Mesenchymal stem cell (in vitro differentiated cells and primary cell): ENCODE data around the gene ZFYVE28.

ENCODE experiments used
- DNase-seq: peaks from one replicate; pipeline ENCODE4 v3.0.0-alpha.2; 2013
- H2AFZ ChIP-seq: one replicate; pipeline ENCODE4 v1.6.1; 2013; ENCODE audit warnings: low read depth, mild to moderate bottlenecking, control low read depth, inconsistent platforms, low read length, moderate library complexity
- H2AK5ac ChIP-seq: 2 replicates; pipeline ENCODE4 v1.6.1; 2013; ENCODE audit warnings: low read length, moderate library complexity, mild to moderate bottlenecking, inconsistent platforms; ENCODE audit not compliant: severe bottlenecking
- H2BK120ac ChIP-seq: one replicate; pipeline ENCODE4 v1.6.1; 2013; ENCODE audit warnings: low read depth, mild to moderate bottlenecking, inconsistent platforms, low read length, moderate library complexity
- H2BK12ac ChIP-seq, 2 experiments: one replicate each; pipeline ENCODE4 v1.6.1; 2013; ENCODE audit warnings: inconsistent platforms in 2 of 2, low read length in 2 of 2, mild to moderate bottlenecking in 2 of 2, moderate library complexity in 2 of 2, control low read depth in 1 of 2
- H2BK15ac ChIP-seq: one replicate; pipeline ENCODE4 v1.6.1; 2013; ENCODE audit warnings: mild to moderate bottlenecking, low read depth, inconsistent platforms; ENCODE audit not compliant: poor library complexity, severe bottlenecking
- H2BK5ac ChIP-seq: 2 replicates; pipeline ENCODE4 v1.6.1; 2013; ENCODE audit warnings: low read depth, mild to moderate bottlenecking, low read length, control low read depth, inconsistent platforms; ENCODE audit not compliant: poor library complexity, severe bottlenecking
- H3K14ac ChIP-seq, 2 experiments: one replicate each; pipeline ENCODE4 v1.6.1; 2013; ENCODE audit warnings: inconsistent platforms in 2 of 2, low read length in 2 of 2, control low read depth in 1 of 2, mild to moderate bottlenecking in 1 of 2, moderate library complexity in 1 of 2
- H3K18ac ChIP-seq, 2 experiments: one replicate each; pipeline ENCODE4 v1.6.1; 2013; ENCODE audit warnings: inconsistent platforms in 2 of 2, low read length in 2 of 2, control low read depth in 1 of 2, low read depth in 1 of 2, mild to moderate bottlenecking in 1 of 2
- H3K23ac ChIP-seq, 2 experiments: one replicate each; pipeline ENCODE4 v1.6.1; 2013; ENCODE audit warnings: inconsistent platforms in 2 of 2, low read length in 2 of 2, mild to moderate bottlenecking in 2 of 2, moderate library complexity in 2 of 2, control low read depth in 1 of 2
- H3K27ac ChIP-seq: 2 replicates; pipeline ENCODE4 v1.5.1; 2013; ENCODE audit warnings: mild to moderate bottlenecking, moderate library complexity, low read length, control low read depth, inconsistent platforms; ENCODE audit not compliant: poor library complexity, severe bottlenecking
- H3K27me3 ChIP-seq, 2 experiments: 2 replicates each; pipeline versions ENCODE4 v1.6.1 to v1.7.0; 2013; ENCODE audit warnings: low read length in 2 of 2, mild to moderate bottlenecking in 2 of 2, moderate library complexity in 2 of 2, control low read depth in 1 of 2, inconsistent platforms in 1 of 2; ENCODE audit not compliant: control insufficient read depth in 1 of 2, insufficient read depth in 1 of 2
- H3K36me3 ChIP-seq, 2 experiments: 2 replicates each; pipeline versions ENCODE4 v1.6.1 to v1.7.0; 2013; ENCODE audit warnings: low read length in 2 of 2, control low read depth in 1 of 2, inconsistent platforms in 1 of 2, low read depth in 1 of 2, mild to moderate bottlenecking in 1 of 2; ENCODE audit not compliant: insufficient read depth in 2 of 2, control insufficient read depth in 1 of 2
- H3K4ac ChIP-seq, 2 experiments: one replicate each; pipeline ENCODE4 v1.6.1; 2013; ENCODE audit warnings: inconsistent platforms in 2 of 2, low read length in 2 of 2, mild to moderate bottlenecking in 2 of 2, moderate library complexity in 2 of 2, control low read depth in 1 of 2, low read depth in 1 of 2
- H3K4me1 ChIP-seq: 2 replicates; pipeline ENCODE4 v1.6.1; 2013; ENCODE audit warnings: low read depth, low read length, control low read depth; ENCODE audit not compliant: control insufficient read depth, insufficient read depth
- H3K4me2 ChIP-seq: 2 replicates; pipeline ENCODE4 v1.6.1; 2013; ENCODE audit warnings: low read length, mild to moderate bottlenecking, inconsistent platforms; ENCODE audit not compliant: poor library complexity, severe bottlenecking
- H3K4me3 ChIP-seq, 2 experiments: 2 replicates each; pipeline versions ENCODE4 v1.5.1 to v1.7.0; 2013; ENCODE audit warnings: low read length in 2 of 2, mild to moderate bottlenecking in 2 of 2, control low read depth in 1 of 2, low read depth in 1 of 2; ENCODE audit not compliant: insufficient read depth in 1 of 2
- H3K79me1 ChIP-seq: replicated peaks from 2 replicates; pipeline ENCODE4 v1.6.1; 2013; ENCODE audit warnings: mild to moderate bottlenecking, control low read depth, low read length, inconsistent platforms; ENCODE audit not compliant: poor library complexity, severe bottlenecking
- H3K9ac ChIP-seq: 2 replicates; pipeline ENCODE4 v1.7.0; 2013; ENCODE audit warnings: mild to moderate bottlenecking, low read length, moderate library complexity
- H3K9me3 ChIP-seq: 2 replicates; pipeline ENCODE4 v1.7.0; 2013; ENCODE audit warnings: mild to moderate bottlenecking, low read length; ENCODE audit not compliant: control insufficient read depth
- H4K8ac ChIP-seq: one replicate; pipeline ENCODE4 v1.6.1; 2013; ENCODE audit warnings: inconsistent platforms, mild to moderate bottlenecking, low read length, moderate library complexity
- H4K91ac ChIP-seq: one replicate; pipeline ENCODE4 v1.6.1; 2013; ENCODE audit warnings: mild to moderate bottlenecking, low read length, inconsistent platforms
- WGBS: methylation state at CpG from one replicate; pipeline ENCODE4 v1.1.7; 2013; ENCODE audit warnings: mixed read lengths; 5-methylcytosine and 5-hydroxymethylcytosine counted together

The ZFYVE28 gene

DNA sequence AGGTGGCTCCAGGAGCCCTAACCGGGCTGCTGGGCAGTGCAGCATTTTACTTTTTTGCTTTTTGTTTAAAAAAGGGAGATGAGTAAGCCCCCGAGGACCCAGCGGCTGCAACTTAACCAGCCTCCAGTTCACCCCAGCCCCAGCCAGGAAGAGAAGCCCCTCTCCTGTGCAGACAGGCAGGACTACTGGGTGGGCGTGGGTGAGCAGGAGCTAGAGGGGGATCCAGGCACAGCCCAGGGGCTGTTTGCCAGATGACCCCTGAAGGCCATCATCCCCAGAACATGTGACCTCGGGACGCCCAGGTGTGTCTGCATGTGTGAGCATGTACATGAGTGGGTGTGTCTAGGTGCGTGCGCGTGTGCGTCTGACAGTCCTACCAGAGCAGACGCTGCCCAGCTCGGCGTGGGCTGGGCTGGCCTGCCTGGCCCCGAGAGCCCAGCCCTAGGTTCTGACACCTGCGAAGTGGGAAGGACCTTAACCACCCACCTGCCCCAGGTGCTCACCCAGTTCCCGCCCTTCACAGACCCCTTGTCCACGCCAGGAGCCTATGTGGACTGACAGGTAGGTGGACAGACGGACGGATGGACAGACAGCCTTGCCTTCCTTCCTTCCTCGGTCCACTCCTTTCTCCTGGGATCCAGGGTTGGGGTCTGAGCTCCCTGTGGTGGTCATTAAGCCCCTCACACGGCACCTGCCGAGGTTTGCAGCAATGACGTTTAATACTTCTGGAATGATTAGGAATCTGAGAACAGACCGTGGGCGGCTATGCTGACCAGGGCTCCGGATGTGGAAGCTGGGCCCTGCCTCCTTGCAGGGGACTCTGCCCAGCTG lies 168.7 kb downstream of the ZFYVE28 start:
- H4K8ac ChIP-seq: no peak overlapping the region
- no peak overlapping the region for H3K14ac ChIP-seq
- H3K36me3 ChIP-seq: peaks cover 55 to 82% of the 10 kb centered on the region in 2 experiments
- H2AK5ac ChIP-seq: no peak overlapping the region
- H2BK120ac ChIP-seq: no peak overlapping the region
- H3K79me1 ChIP-seq: peaks cover 43% of the 10 kb centered on the region
- no peaks in the 10 kb centered on the region for H3K27me3 ChIP-seq
- no peak overlapping the region for H2BK15ac ChIP-seq
- no peak overlapping the region for H3K18ac ChIP-seq
- 92% methylated on average over 23 of the region's 26 CpGs for WGBS
- H3K4me2 ChIP-seq: no peak overlapping the region
- DNase-seq: no peak
- H3K4me3 ChIP-seq: no peak overlapping the region
- no peak overlapping the region for H2BK5ac ChIP-seq
- no peak overlapping the region for H3K27ac ChIP-seq
- H3K9me3 ChIP-seq: no peaks in the 10 kb centered on the region
- no peak overlapping the region for H3K9ac ChIP-seq
- no peak overlapping the region for H3K4ac ChIP-seq
- H2AFZ ChIP-seq: no peak overlapping the region
- H4K91ac ChIP-seq: no peak overlapping the region
- H3K4me1 ChIP-seq: no peaks in the 10 kb centered on the region
- no peak overlapping the region for H3K23ac ChIP-seq
- no peak overlapping the region for H2BK12ac ChIP-seq

GRCh38 chr4:2248821-2249261 lies 169.6 kb downstream of the ZFYVE28 start:
- H2BK120ac ChIP-seq: no peak overlapping the region
- H4K8ac ChIP-seq: no peak overlapping the region
- no peak overlapping the region for H2BK12ac ChIP-seq
- no peak overlapping the region for H2BK5ac ChIP-seq
- no peak overlapping the region for H3K4me2 ChIP-seq
- no peak overlapping the region for H3K4me3 ChIP-seq
- H3K79me1 ChIP-seq: peaks cover 43% of the 10 kb centered on the region
- H2AFZ ChIP-seq: no peak overlapping the region
- H3K23ac ChIP-seq: no peak overlapping the region
- H3K27ac ChIP-seq: no peak overlapping the region
- H3K9me3 ChIP-seq: no peaks in the 10 kb centered on the region
- no peak overlapping the region for H2BK15ac ChIP-seq
- no peak overlapping the region for H3K18ac ChIP-seq
- no peak overlapping the region for H3K14ac ChIP-seq
- H3K9ac ChIP-seq: no peak overlapping the region
- H3K36me3 ChIP-seq: peaks cover 46 to 77% of the 10 kb centered on the region in 2 experiments
- no peaks in the 10 kb centered on the region for H3K4me1 ChIP-seq
- WGBS: 93% methylated on average over 10 of the region's 10 CpGs
- no peak overlapping the region for H2AK5ac ChIP-seq
- H3K4ac ChIP-seq: no peak overlapping the region
- DNase-seq: no peak
- no peaks in the 10 kb centered on the region for H3K27me3 ChIP-seq
- no peak overlapping the region for H4K91ac ChIP-seq

DNA sequence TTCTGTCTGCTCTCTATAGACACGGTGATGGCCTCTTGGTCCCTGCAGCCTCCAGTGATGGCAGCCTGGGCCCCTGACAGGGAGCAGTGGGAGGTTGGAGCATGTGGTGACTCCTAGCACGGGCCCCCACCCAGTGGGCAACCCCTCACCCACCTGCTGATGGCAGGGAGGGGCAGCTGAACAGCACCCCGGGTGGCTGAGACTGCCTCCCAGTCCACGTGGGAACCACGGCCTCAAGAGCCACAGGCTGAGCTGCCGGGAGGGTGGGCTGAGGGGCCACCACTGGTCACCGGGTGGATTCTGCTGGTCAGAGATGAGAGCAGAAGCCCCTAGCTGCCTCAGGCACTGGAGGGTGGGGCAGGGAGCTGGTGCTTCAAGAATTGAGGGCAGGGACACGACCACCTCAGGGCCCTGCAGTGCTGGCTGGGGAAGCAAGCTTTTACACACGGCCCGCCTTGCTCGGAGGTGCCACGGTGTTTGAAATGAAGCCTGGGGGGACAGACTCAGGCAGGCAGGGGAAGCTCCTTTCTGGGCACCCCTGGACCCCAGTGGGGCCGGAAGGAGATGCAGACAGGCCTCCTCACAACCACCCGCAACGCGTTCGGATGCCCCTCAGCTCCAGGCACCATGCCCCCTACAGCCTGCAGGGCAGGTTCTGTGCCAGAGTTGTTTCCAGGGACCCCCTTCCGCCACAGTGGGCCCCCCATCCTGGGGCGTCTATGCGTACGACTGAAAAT lies 170.2 kb downstream of the ZFYVE28 start:
- no peak overlapping the region for H3K18ac ChIP-seq
- H4K8ac ChIP-seq: no peak overlapping the region
- no peaks in the 10 kb centered on the region for H3K9me3 ChIP-seq
- no peak overlapping the region for H3K4me2 ChIP-seq
- no peak overlapping the region for H2AK5ac ChIP-seq
- H4K91ac ChIP-seq: no peak overlapping the region
- no peak overlapping the region for H2BK15ac ChIP-seq
- no peak overlapping the region for H3K9ac ChIP-seq
- H3K4me1 ChIP-seq: peaks cover 2% of the 10 kb centered on the region
- H3K14ac ChIP-seq: no peak overlapping the region
- no peak overlapping the region for H2BK12ac ChIP-seq
- H3K23ac ChIP-seq: no peak overlapping the region
- H3K4ac ChIP-seq: no peak overlapping the region
- DNase-seq: no peak
- H3K27me3 ChIP-seq: no peaks in the 10 kb centered on the region
- no peak overlapping the region for H2BK5ac ChIP-seq
- WGBS: 92% methylated on average over 21 of the region's 21 CpGs
- H2AFZ ChIP-seq: no peak overlapping the region
- peaks cover 37% of the 10 kb centered on the region for H3K79me1 ChIP-seq
- H3K4me3 ChIP-seq: no peak overlapping the region
- no peak overlapping the region for H2BK120ac ChIP-seq
- peaks cover 40 to 71% of the 10 kb centered on the region in 2 experiments for H3K36me3 ChIP-seq
- H3K27ac ChIP-seq: no peak overlapping the region
